Measurements from ENCODE around the gene OVOL1.

DNA sequence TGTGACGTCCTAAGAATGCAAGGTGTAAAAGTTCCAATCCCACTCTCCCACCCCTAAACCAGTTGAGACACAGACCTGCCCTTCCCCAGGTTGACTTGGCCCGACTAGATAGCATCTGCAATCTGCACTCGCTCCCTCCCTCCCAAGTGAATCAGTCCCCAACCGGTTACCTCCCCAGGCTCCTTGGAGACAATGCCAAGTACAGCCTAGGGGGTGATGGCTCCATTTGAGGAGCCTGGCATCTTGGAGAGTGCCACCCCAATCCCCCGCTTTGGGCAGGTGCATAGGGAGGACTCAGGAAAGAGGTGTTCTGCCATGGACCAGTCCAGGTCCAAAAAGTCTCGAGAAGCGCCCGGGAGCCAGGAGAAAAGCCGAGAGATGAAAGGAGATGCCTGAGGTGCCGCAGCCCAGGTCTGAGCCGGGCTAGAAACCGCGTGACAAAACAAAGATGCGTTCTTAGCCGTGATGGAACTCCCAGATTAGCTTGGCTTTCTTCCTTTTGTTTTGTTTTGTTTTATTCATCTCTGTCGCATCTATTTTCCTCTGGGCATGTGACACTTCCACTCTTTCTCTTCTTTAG, 28.2 kb downstream of the OVOL1 start:
- no peak for TF ChIP-seq POLR2A (IDR thresholded peaks at IDR 0.05; ENCODE audit: extremely low read depth, insufficient read length)
- TF ChIP-seq, protein P1, sequence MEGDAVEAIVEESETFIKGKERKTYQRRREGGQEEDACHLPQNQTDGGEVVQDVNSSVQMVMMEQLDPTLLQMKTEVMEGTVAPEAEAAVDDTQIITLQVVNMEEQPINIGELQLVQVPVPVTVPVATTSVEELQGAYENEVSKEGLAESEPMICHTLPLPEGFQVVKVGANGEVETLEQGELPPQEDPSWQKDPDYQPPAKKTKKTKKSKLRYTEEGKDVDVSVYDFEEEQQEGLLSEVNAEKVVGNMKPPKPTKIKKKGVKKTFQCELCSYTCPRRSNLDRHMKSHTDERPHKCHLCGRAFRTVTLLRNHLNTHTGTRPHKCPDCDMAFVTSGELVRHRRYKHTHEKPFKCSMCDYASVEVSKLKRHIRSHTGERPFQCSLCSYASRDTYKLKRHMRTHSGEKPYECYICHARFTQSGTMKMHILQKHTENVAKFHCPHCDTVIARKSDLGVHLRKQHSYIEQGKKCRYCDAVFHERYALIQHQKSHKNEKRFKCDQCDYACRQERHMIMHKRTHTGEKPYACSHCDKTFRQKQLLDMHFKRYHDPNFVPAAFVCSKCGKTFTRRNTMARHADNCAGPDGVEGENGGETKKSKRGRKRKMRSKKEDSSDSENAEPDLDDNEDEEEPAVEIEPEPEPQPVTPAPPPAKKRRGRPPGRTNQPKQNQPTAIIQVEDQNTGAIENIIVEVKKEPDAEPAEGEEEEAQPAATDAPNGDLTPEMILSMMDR (IDR thresholded peaks at IDR 0.05; ENCODE audit: low read depth, low read length), result no peak
